GM18909 (cell line): ENCODE data around the gene SNED1.

Source experiments
- ATAC-seq: cut with Tn5 transposase; IDR thresholded peaks from one replicate; pipeline ENCODE4 v1.9.1; 2021; ENCODE audit warnings: mild to moderate bottlenecking; ENCODE audit not compliant: unreplicated experiment, poor library complexity

Gene SNED1

DNA sequence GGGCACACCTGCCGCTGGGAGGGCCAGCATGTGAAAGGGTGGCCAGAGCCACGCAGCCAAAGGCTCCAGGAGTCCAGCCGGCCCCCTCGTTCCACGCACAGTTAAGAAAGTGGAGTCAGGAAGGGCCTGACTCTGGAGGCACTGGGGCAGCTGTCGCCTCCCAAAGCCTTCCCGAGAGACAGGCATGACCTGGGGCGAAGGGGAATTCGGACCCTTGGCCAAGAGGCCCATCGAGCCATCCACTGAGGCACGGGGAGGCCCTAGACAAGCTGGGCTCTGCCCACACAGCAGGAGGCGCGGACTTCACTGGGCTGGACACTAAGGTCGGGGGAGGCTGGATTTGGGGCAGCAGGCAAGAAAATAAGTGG is 38.5 kb upstream of the SNED1 start:
- ATAC-seq: no peak

GRCh38 chr2:240960309-240960970 is 38.0 kb upstream of the SNED1 start:
- no peak for ATAC-seq

GRCh38 chr2:240960971-240961876 is 37.2 kb upstream of the SNED1 start:
- no peak for ATAC-seq

DNA sequence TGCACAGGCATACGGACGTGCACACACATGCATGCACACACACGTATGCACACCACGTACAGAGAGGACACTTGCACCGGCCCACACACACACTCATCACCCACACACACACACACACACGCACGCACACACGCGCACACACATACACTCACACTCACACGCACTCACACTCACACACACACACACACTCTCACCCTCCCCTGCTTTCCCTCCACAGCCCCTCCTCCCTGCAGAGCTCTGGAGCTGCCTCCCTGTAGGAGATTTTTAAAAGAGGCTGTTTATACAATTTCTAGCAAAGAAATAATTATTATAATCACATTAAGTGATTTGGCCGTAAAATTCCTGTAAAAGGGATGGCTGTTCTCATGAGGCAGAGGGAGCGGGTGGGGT is 36.5 kb upstream of the SNED1 start:
- no peak for ATAC-seq

DNA sequence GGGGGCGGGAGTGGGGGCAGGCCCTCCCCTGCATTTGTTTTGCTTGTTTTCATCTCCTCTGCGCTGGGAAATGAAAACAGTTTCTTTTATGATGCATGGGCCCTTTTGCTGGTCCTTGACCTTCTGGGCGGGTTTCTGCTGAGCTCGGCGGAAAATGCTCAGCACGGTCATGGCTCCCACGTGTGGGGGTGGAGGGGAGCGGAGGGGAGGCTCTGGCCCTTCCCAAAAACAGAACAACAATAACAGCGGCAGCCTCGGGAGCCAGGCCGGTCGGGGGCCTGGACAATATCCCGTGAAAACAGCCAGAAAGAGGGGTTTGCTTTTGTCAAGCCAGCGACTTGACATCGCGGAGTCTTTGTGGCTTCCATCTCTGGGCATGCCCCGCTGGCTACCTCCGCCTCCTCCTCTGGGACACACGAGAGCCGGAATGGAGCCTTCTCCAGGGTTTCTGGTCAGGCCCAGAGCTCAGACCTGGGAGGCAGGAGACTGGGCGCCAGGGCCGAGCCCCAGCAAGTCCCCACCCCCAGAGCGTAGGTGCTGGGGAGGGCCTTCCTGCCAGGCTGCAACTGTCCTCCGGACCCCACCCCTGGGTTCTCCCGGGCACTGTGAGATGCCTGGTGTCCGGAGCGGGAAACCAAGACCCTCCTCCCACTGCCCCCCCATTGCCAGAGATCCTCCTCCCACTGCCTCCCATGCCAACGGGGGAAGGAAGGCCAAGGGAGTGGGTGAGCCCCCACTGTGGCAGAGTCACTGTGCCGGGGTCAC is 35.9 kb upstream of the SNED1 start:
- ATAC-seq: no peak

DNA sequence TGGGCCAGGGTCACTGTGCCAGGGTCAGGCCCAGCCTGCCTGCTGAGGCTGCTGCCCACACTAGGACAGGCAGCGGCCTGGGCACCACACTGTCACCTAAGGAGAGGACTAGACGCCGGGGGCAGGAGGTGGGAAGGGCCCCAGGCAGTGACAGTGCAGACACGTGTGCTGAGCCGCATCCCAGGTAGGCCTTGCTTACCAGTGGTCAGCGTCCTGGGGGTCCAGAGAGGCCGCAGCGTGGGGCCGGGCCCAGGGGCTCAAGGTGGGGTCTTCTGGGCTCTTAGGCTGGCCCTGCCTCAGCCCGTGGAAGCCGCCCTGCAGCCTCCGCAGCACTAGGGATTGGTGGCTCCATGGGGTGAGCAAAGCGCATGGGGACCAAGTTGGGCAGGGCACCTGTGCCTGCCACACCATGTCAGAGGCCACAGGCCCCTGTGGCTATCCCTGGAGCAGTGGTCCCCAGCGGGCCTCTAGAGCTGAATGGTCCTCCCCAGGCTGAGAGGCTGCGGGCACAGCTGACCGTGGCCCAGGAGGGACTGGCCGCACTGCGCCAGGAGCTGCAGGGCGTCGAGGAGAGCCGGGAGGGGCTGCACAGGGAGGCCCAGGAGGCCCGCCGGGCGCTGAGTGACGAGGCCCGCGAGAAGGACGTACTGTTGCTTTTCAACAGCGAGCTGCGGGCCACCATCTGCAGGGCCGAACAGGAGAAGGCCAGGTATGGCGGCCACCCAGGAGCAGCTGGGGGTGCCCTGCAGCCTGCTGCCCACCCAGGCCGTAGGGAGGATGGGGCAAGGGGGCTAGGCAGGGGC is 35.2 kb upstream of the SNED1 start:
- no peak for ATAC-seq

- no peak for ATAC-seq
Measured at GRCh38 chr2:240963868-240964703, 34.3 kb upstream of the SNED1 start.

GRCh38 chr2:240964704-240965295 is 33.6 kb upstream of the SNED1 start:
- no peak for ATAC-seq

GRCh38 chr2:240965296-240965904 is 33.0 kb upstream of the SNED1 start:
- ATAC-seq: no peak

- ATAC-seq: no peak
Measured at GRCh38 chr2:240965905-240966456, 32.4 kb upstream of the SNED1 start.

GRCh38 chr2:240966457-240966905 is 31.9 kb upstream of the SNED1 start:
- ATAC-seq: no peak

- ATAC-seq: no peak
Measured at GRCh38 chr2:240966906-240967680, 31.3 kb upstream of the SNED1 start.

DNA sequence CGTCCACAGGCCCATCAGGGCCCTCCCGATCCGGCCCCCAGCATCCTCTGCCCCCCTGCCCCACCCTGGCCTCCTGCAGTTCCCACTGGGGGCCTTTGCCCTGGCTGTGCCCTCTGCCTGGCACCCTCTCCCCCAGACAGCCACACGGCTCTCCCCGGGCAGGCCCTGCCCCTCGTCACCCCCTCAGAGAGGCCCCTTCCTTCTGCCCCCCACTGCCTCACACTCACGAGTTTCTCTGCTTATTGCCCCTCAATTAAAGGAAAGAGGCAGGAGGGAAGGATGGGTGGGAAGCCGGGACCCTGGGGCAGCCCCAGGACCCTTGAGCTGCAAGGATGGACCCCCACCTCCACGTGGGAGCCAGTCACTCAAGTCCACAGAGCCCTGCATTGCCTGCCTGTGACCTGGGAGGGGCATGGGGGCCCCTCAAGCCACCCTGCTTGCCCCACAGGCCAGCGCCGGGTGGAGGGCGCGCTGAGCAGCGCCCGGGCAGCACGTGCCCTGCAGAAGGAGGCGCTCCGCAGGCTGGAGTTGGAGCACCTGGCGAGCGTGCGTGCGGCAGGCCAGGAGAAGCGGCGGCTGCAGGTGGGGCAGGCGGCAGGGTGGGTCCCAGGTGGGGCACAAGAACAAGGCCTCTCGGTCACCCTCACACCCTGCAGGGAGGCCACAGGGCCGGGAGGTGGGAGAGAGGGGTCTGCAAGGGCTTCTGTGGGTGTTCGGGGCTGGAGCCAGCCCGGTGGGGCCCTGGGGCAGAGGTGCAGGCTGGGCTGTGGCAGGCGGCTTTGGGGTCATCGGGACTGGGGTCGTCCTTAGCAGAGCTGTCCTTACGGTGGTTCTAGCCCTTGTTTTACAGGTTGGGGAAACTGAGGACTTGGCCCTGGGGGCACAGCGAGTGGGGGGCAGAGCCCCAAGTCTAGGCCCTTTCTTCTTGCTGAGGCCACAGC is 30.5 kb upstream of the SNED1 start:
- ATAC-seq: no peak

DNA sequence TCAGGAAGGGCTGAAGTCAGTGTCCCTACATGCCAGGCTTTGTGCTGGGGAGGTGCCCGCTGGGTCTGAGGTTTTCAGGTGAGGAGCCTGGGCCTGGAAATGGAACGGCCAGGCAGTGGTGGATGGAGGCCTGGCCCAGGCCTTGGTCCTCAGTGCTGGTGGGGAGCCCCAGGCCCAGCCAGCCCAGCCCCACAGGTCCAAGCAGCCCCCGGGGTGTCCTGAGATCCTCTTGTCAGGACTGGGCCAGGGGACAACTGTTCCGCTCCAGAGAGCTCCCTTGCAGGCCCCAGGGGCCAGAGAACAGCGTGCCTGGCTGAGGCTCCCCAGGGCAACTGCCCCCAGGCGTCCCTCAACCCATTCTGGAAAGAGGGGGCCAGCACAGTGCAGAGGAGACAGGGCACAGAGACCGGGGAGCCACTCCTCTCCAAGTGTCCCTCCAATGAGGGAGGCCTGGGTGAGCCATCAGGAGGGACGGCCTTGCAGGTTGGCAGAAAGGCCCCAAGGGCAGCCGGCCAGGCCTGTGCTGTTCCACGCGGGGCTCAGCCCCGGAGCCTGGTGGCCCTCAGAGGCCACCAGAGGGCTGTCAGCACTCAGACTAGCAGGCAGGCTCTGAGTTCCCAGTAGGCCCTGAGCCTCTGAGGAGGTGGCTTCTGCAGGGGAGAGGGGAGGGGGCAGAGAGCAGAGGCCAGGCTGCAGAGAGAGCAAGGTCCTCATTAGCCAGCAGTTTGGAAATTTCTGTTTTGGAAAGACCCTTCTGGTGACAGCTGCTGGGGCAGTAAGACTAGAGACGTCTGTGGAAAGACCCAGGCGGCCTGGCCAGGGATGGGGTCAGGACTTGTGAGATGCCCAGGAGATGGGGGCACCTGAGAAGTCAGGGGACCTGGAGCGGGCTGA is 29.4 kb upstream of the SNED1 start:
- ATAC-seq: no peak

- ATAC-seq: no peak
Measured at GRCh38 chr2:240970104-240970503, 28.3 kb upstream of the SNED1 start.
